Measurements from ENCODE around the gene TGDS.

DNA sequence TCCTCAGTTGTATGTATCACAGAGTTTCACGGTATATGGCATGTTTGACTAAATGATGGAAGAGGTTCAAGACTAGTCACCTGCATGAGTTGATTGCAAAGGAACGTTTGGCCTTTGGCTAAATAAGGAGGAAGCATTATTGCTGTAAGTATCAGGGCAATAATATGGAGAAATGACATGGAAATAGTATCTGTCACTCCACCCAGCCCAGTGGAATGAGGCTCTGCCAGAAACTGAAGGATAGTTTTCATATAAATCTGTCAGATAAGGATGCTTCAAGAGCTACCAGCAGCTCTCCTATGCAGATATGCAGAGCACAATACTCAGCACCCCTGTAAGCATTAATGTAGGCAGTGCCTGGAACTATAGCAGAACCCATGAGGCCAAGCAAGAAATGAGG is 60.7 kb downstream of the TGDS start:
- TF ChIP-seq, protein P1, sequence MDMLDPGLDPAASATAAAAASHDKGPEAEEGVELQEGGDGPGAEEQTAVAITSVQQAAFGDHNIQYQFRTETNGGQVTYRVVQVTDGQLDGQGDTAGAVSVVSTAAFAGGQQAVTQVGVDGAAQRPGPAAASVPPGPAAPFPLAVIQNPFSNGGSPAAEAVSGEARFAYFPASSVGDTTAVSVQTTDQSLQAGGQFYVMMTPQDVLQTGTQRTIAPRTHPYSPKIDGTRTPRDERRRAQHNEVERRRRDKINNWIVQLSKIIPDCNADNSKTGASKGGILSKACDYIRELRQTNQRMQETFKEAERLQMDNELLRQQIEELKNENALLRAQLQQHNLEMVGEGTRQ (IDR thresholded peaks at IDR 0.05; ENCODE audit: low read length) = no peak
- TF ChIP-seq RBBP5 (IDR thresholded peaks at IDR 0.05; ENCODE audit: borderline replicate concordance, low read depth, low read length) (no peak), TAF1 (IDR thresholded peaks at IDR 0.05; ENCODE audit: low read depth, low read length) (no peak), EZH2 (IDR thresholded peaks at IDR 0.05; ENCODE audit: low read depth, low read length, severe bottlenecking) (no peak), KDM1A (IDR thresholded peaks at IDR 0.05; ENCODE audit: borderline replicate concordance, low read length) (no peak), SUZ12 (IDR thresholded peaks at IDR 0.05; ENCODE audit: low read length) (no peak), POLR2A (IDR thresholded peaks at IDR 0.05; ENCODE audit: control extremely low read depth in 1 of 2, low read depth in 2 of 2, low read length in 2 of 2) (no peak), MAFK (IDR thresholded peaks at IDR 0.05; ENCODE audit: low read depth, low read length) (no peak), JUND (IDR thresholded peaks at IDR 0.05; ENCODE audit: low read length) (no peak)
- TF ChIP-seq, protein P2, sequence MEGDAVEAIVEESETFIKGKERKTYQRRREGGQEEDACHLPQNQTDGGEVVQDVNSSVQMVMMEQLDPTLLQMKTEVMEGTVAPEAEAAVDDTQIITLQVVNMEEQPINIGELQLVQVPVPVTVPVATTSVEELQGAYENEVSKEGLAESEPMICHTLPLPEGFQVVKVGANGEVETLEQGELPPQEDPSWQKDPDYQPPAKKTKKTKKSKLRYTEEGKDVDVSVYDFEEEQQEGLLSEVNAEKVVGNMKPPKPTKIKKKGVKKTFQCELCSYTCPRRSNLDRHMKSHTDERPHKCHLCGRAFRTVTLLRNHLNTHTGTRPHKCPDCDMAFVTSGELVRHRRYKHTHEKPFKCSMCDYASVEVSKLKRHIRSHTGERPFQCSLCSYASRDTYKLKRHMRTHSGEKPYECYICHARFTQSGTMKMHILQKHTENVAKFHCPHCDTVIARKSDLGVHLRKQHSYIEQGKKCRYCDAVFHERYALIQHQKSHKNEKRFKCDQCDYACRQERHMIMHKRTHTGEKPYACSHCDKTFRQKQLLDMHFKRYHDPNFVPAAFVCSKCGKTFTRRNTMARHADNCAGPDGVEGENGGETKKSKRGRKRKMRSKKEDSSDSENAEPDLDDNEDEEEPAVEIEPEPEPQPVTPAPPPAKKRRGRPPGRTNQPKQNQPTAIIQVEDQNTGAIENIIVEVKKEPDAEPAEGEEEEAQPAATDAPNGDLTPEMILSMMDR (IDR thresholded peaks at IDR 0.05; ENCODE audit: control extremely low read depth in 1 of 3, insufficient read depth in 1 of 3, low read depth in 1 of 3, low read length in 3 of 3) = no peak
- TF ChIP-seq, protein P3, sequence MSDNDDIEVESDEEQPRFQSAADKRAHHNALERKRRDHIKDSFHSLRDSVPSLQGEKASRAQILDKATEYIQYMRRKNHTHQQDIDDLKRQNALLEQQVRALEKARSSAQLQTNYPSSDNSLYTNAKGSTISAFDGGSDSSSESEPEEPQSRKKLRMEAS (IDR thresholded peaks at IDR 0.05) = no peak

Measured in H1 (cell line).